NCI-H2227 (cell line): Measurements from ENCODE around the gene LYRM2.
"Not testable (repeated sequence)": the region's sequence is repeated elsewhere in the genome, so short reads cannot be mapped to it uniquely, and the experiment has no call there.

Source experiments
- DNase-seq: peaks from one replicate; lab custom pipeline; 2025; ENCODE audit not compliant: unreplicated experiment; lab: John Stamatoyannopoulos, UW

Gene LYRM2

GRCh38 chr6:89649682-89650081, 11.1 kb upstream of the LYRM2 start:
- DNase-seq, result no peak

GRCh38 chr6:89644864-89645263, 6.3 kb upstream of the LYRM2 start:
- DNase-seq, result no peak

GRCh38 chr6:89643406-89643805, 4.9 kb upstream of the LYRM2 start:
- peak; percentile 14 for DNase-seq

- no peak for DNase-seq
These were observed 4.4 kb upstream of the LYRM2 start for GRCh38 chr6:89642956-89643355.

GRCh38 chr6:89641581-89641980, 3.0 kb upstream of the LYRM2 start:
- not testable (repeated sequence) for DNase-seq

- DNase-seq, result no peak
These were observed 2.3 kb upstream of the LYRM2 start for GRCh38 chr6:89640804-89641203.

GRCh38 chr6:89637960-89638319, 607 bp downstream of the LYRM2 start:
- peak; percentile 41 for DNase-seq

GRCh38 chr6:89636412-89636811, 2.1 kb downstream of the LYRM2 start:
- not testable (repeated sequence) for DNase-seq

- DNase-seq, result no peak
These were observed 8.1 kb downstream of the LYRM2 start for GRCh38 chr6:89630488-89630887.

GRCh38 chr6:89623749-89624148, 14.8 kb downstream of the LYRM2 start:
- DNase-seq, result no peak

GRCh38 chr6:89619567-89619966, 19.0 kb downstream of the LYRM2 start:
- no peak for DNase-seq

- no peak for DNase-seq
These were observed 20.5 kb downstream of the LYRM2 start for GRCh38 chr6:89618026-89618425.

- no peak for DNase-seq
These were observed 22.0 kb downstream of the LYRM2 start for GRCh38 chr6:89616531-89616930.

- DNase-seq, result no peak
These were observed 22.7 kb downstream of the LYRM2 start for GRCh38 chr6:89615882-89616281.

- no peak for DNase-seq
These were observed 24.8 kb downstream of the LYRM2 start for GRCh38 chr6:89613790-89614189.

- DNase-seq, result peak; percentile 2
These were observed 26.4 kb downstream of the LYRM2 start for GRCh38 chr6:89612121-89612520.

- no peak for DNase-seq
These were observed 26.9 kb downstream of the LYRM2 start for GRCh38 chr6:89611666-89612065.

GRCh38 chr6:89610149-89610642, 28.4 kb downstream of the LYRM2 start:
- DNase-seq, result peak; percentile 31

GRCh38 chr6:89605861-89606260, 32.7 kb downstream of the LYRM2 start:
- DNase-seq, result no peak

GRCh38 chr6:89604653-89605052, 33.9 kb downstream of the LYRM2 start:
- no peak for DNase-seq

- DNase-seq, result no peak
These were observed 36.4 kb downstream of the LYRM2 start for GRCh38 chr6:89602166-89602565.

GRCh38 chr6:89599727-89600126, 38.8 kb downstream of the LYRM2 start:
- no peak for DNase-seq

GRCh38 chr6:89597988-89598387, 40.6 kb downstream of the LYRM2 start:
- no peak for DNase-seq

- no peak for DNase-seq
These were observed 41.2 kb downstream of the LYRM2 start for GRCh38 chr6:89597372-89597771.
